ENCODE results near the gene ANKRD12.
A peak's percentile ranks its signal among the peaks of the same experiment; 100 is the strongest.

The ANKRD12 gene

DNA sequence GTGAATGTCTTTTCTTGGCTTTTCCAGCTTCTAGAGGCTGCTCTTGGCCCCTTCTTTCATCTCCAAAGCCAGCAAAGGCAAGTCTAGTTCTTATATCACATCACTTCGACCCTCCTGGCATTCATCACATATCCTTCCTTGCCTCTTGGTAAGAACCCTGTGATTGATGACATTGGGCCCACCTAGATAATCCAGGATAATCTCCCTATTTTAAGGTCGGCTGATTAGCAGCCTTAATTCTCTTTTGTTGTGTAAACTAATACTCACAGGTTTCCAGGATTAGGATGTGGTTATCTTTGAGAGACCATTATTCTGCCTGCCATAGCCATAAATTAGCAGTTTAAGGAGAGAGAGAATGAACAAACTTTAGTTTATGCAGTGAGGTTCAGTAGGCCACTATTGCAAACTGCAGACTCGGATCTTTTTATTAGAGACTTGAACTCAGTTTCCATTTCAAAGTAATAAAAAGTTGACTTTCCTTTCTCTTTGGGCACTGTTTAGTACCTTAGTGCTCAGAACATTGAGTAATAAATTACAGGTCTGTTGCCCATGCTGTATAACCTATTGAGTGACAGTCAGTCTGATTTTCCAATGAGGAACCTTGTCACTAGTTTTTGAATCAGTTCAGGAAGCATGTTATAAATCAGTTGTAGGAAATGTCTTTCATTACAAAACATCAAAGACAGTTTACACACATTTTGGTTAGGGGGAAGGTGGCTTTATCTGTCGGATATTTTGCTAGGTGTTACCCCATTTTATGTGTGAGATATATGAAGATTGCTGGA, 29.6 kb upstream of the ANKRD12 start:
- no peak for DNase-seq

DNA sequence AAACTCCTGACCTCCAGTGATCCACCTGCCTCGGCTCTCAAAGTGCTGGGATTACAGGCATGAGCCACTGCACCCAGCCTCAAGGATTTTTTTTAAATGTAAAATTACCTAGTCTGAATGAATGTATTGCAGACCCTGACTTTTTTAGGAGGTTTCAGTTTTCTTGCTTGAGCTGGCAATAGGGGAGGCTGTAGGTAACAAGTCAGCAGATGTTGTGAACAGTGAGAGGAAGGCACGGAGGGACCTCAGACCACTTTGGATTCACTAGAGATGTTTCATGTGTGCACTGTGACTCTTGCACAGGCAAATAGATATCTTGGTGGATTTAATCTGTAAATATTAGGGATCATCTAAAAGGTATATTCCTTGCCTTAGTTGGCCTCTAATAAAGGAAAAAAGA, 27.7 kb upstream of the ANKRD12 start:
- no peak for DNase-seq

DNA sequence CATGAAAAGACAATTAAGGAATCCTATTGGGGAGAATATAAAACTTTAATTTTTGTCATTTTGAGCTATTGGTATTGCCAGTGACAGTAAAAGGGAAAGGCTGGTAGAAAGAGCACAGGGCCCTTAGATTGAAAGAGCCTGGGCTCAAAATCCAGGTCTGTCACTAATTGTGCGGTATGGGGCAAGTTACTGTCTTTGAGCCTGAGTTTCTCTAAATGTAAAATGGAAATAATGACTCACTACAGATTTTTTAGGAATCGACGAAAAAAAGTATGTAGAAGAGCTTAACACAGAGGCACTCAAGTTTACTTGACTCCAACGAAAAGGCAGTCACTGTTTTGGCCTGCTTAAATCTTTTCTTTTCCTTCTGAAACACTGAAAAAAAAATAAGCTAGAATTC, 27.1 kb upstream of the ANKRD12 start:
- no peak for DNase-seq

DNA sequence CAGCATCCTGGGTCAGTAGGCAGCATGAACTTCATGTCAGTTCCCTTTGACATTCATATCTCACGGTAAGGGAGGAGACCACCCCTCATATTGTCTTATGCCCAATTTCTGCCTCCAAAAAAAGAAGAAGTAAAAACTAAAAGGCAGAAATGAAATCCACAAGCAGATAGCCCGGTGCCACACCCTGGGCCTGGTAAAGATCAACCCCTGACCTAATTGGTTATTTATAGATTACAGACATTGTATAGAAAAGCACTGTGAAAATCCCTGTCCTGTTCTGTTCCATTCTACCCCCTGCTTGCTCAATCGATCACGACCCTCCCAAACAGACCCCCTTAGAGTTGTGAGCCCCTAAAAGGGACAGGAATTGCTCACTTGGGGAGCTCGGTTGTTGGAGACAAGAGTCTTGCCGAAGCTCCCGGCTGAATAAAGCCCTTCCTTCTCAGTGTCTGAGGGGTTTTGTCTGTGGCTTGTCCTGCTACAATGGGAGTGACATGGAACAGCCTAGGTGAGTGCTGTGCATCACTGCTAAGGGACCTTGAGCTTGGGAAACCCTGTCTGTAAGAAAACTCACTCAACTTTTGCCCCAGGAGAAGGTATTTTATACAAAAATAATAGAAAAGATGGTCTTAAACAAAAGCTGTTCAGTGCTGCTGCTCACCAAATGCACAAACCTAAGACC, 23.0 kb upstream of the ANKRD12 start:
- DNase-seq, result no peak

DNA sequence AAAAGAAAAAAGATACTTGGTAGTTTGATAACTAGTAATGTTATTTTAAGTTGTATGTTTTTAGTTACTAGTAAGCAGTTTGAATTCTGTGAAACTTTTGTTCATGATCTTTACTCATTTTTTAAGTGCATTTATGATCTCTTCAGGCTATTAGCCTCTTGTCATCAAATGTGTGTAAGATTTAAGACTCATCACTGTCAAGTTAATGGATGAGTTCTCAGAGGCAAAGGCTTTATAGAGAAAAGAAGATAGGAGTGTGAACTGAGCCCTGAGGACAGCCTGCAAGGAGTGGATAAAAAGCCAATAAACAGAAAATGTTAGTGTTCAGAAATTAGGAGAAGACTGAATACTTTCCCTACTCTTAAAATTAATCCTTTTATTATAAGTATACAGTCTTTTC, 20.6 kb upstream of the ANKRD12 start:
- no peak for DNase-seq

DNA sequence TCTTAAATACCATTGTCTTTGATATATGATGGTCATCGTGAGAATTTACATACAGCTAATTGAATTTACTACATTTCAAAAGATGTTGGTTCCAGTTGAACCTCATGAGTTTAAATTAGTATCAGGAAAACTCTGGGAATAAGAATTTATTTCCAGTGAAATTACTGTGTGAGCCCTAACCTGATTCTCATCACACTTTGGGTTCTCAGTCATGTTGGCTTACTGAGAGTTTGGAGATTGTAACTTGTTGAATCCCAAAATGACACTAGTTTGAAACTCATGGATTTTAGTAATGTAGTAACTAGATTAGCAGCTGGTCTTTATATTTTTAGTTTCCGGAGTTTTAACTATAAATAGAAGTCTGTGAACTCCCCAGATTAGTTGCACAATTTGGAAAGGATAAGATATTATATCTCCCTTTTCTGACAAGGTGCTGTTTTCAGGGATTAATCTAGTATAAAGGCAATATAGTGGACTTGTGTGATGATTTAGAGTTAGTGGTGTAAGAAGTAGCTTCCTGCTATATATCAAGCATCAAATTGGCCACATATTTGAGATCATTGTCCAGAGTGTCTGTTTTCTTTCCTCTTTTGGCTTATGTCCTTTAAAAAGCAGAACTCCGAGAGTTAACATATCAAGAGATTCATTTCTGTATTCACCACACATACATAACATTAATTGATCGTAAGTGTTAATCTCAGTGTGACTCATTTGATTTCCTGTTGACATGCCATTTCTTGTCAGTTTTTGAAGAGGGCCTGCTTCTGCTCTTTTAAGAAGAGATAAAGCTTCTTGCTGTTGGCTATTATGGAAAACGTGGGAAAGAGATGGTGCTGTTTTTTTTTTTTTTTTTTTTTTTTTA, 18.4 kb upstream of the ANKRD12 start:
- no peak for DNase-seq

DNA sequence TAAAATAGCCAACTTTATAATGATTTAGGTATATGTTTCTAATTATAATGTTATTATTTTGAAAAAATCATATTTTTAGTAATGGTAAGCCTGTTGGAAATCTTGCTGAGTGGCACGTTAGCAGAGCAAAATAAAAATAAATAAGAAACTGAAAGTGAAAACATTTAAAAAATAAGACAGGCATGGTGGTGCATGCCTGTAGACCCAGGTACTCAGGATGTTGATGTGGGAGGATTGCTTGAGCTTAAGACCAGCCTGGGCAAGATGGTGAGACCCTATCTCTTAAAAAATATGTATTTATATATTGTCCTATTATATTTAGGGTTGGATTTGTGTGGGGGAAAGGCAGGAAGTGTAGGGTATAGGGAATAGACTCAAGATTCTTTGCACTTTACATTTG, 15.8 kb upstream of the ANKRD12 start:
- no peak for DNase-seq

DNA sequence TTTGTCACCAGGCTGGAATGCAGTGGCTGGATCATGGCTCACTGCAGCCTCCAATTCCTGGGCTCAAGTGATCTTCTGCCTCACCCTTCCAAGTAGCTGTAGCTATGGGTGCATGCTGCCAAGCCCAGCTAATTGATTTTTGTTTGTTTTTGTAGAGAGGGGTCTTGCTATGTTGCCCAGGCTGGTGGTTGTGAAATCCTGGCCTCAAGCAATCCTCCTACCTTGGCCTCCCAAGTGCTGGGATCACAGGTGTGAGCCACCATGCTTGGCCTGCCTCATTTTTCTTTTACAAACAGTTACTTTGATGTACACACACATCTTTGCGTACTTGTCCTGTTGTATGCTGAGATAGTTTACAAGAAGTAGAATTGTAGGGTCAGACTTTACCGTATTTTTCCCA, 13.1 kb upstream of the ANKRD12 start:
- no peak for DNase-seq

DNA sequence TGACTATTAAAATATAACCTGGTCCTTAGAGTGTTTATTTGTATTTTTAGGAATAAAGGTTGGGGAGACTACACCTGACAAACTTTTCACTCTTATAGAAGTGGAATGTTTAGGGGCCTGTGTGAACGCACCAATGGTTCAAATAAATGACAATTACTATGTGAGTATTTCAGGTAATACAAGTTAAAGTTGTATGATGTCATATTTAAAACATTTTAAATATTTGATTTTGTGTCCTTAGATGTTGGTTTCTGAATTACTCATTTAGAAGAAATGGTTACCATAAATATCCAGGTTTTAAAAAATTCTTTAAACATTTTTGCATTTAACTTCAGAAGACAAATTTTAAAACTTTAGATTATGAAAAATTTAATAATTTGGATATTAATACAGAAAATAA, 11.8 kb upstream of the ANKRD12 start:
- no peak for DNase-seq

DNA sequence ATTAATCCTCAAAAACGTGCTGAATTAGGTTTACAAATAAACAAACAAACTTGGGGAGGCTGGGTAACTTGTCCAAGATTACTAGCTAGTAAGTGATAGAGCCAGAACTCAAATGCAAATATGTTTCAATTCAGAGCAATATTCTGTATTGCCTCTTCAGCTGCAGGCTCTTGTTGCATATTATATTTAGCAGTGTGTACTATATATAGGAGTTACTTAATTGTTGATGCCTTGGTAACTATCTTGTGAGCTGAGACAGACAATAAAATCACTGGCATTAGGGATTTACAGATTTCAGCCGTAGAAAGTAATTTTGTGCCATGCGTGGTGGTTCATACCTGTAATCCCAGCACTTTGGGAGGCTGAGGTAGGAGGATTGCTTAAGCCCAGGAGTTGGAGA, 10.2 kb upstream of the ANKRD12 start:
- DNase-seq, result no peak

- DNase-seq, result no peak
Measured at GRCh38 chr18:9130195-9130594, 6.4 kb upstream of the ANKRD12 start.

GRCh38 chr18:9130806-9131205, 5.8 kb upstream of the ANKRD12 start:
- no peak for DNase-seq

DNA sequence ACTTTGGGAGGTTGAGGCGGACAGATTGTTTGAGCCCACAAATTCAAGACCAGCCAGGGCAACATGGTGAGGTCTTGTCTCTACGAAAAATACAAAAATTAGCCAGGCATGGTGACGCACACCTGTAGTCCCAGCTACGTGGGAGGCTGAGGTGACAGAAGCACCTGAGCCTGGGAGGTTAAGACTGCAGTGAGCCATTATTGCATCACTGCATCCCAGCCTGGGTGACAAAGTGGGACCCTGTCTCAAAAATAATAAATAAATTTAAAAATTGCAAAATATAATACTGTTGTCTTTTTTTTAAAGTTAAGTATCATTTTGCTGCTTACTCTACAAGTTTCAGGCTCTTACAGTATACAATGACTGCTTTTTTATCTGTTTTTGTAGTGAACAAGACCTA, 4.0 kb upstream of the ANKRD12 start:
- no peak for DNase-seq

DNA sequence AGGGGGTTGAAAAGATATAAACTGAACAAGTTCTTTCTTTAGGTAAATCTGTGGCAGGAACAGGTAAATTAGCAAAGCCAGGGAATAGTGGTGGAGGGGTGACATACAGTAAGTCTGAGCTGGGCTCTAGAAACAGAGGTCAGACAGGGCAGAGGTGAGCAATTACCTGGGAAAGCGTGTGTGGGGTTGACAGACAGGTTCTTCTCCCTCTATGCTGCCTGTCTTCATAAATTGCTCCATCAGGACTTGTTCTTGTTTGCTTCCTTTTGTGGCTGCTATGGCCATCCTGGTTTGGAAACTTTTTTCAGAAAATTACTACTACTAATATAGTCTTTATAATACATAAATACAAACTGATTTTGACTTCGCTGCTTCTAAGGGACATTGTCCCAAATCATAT, 3.4 kb upstream of the ANKRD12 start:
- no peak for DNase-seq

GRCh38 chr18:9135081-9135911, 1.3 kb upstream of the ANKRD12 start:
- DNase-seq, result no peak

DNA sequence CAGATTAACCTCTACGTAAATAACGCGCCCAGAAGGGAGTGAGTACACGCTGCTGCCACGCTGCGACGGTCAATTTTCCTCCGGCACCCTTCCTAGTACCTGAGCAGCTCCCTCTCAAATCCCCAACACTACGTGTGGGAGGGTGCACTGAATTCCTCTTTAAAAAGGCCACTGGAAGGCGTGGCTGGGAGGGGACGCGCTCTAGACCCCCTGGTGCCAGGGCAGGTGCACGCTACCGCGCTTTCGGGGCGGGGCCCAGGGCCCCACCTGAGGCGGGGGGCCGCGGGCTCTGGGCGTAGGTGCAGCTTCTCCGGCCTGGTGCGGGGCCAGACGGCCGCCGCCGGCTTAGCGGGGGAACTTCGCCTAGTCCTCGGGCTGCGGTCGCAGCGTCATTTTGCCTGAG, 668 bp upstream of the ANKRD12 start:
- DNase-seq, result no peak

DNA sequence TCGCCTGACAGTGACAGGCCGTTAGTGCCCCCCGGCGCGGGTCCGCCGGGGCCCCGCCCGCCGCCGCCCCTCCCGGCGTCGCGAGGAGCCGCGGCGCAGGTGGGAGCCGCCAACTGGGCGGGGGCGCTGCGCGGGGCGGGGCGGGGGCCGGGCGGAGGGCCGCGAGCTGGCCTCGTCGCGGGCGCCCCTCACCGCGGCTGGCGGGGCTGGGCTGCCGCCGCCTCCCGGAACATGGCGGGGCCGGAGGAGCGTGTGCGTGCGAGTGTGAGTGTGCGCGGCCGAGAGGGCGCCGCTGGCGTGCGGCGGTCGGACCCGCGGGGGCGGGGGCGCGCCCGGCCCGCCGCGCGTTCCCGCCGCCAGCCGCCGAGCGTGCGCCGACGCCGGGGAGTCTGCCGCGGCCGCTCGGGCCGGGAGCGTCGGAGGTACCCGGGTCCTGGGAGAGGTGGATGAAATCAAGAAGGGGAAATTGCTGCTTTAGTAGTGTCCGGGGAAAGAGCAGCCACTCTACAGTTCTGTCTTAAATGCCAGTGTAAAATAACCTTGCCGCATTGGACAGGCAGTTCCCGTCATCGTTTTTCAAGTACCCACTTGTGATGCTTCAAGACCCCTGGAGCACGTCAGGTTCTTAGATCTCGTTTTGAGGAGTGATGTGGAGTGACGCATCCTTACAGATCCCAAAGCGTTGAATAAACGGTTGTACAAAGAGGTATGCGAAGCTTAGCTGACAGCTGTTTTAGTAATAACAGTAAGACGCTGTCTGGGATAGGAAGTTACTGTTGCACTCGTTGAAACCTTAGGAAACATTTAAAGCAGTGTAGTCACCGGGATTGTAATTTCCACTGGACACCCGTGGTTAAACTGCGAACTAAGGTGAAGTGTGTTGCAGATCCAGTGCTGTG, 836 bp downstream of the ANKRD12 start:
- DNase-seq, result peak; percentile 61 to 65

GRCh38 chr18:9139400-9140039, 2.9 kb downstream of the ANKRD12 start:
- no peak for DNase-seq

DNA sequence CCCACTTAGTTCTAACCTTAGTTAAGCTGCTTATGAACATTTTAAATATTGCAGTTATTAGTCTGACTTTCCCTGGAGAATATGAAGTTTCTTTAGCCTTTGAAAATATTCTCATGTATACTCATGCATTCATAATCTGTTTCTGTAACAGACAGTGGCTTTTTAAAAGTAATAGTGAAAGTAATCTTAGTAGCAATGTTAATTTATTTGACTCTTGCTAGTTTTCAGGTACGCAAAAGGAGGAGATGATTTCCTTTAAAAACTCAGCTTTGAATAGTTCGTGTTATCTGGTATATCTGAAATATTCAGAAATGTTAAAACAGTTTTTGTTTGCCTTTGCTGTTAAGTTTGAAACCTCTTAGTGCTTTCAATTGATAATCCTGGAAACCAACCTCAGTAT, 3.8 kb downstream of the ANKRD12 start:
- DNase-seq, result no peak

GRCh38 chr18:9140984-9141383, 4.4 kb downstream of the ANKRD12 start:
- DNase-seq, result no peak

DNA sequence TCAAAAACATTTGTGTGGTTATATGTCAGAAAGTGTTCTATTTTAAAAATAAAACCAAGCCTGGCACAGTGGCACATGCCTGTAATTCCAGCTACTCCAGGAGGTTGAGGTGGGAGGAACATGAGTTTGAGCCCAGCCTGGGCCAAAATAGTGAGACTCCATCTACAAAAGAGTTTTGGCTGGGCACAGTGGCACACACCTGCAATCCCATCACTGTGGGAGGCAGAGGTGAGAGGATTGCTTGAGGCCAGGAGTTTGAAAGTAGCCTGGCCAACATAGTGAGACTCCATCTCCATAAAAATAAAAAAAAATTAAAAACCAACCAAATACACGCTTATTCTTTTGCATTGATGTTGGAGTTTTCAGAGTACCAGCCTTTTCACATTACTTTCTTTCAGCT, 9.6 kb downstream of the ANKRD12 start:
- no peak for DNase-seq

Data from activated CD4-positive, alpha-beta T cell treated with anti-CD3 and anti-CD28 coated beads, Interleukin-2, amount 50 U/mL, for 48 hours (primary cell).